IMR-90 (cell line): Measurements from ENCODE around the gene KCP. TPM values are rescaled to one million over a fixed set of nuclear protein-coding genes. Genes with fewer than 3 reads are reported as not detected.
A peak's percentile ranks its signal among the peaks of the same experiment; 100 is the strongest.

Experiments
- ATAC-seq: fragments of 200-7000 bp; cut with Tn5 transposase; 2 replicates; pipeline ENCODE4 v1.9.1; 2020; ENCODE audit warnings: low read depth, mild to moderate bottlenecking, moderate library complexity
- BruUV-seq: library from RNA; stranded (reverse); fragments of 400-500 nt; replicated peaks from 2 replicates; lab custom pipeline; 2021; lab: Mats Ljungman, UMichigan
- CTCF ChIA-PET: fragments of 300-600 bp; formaldehyde crosslinking; extraction: SDS; loops from one replicate; lab custom pipeline; 2021; ENCODE audit warnings: antibody characterized with exemption; lab: Yijun Ruan, JAX
- POLR2A ChIA-PET: fragments of 300-600 bp; sonication (Branson Sonifier 250); formaldehyde crosslinking; loops from one replicate; lab custom pipeline; 2022; ENCODE audit warnings: antibody characterized with exemption; ENCODE audit not compliant: unreplicated experiment; lab: Charles Lee
- DNase-seq: peaks from one replicate; pipeline ENCODE4 v3.0.0; 2013
- H2AFZ ChIP-seq: replicated peaks from 2 replicates; pipeline ENCODE3; 2013; ENCODE audit warnings: low read length, mild to moderate bottlenecking; ENCODE audit not compliant: poor library complexity
- H2AK5ac ChIP-seq: 2 replicates; pipeline ENCODE4 v1.6.1; 2013; ENCODE audit warnings: low read depth, low read length, inconsistent platforms
- H2AK9ac ChIP-seq: replicated peaks from 2 replicates; pipeline ENCODE3; 2013; ENCODE audit warnings: mild to moderate bottlenecking, low read depth, low read length, moderate library complexity; ENCODE audit not compliant: poor library complexity
- H2BK120ac ChIP-seq: 2 replicates; pipeline ENCODE4 v1.6.1; 2013; ENCODE audit warnings: low read depth, low read length, inconsistent platforms
- H2BK15ac ChIP-seq: 3 replicates; pipeline ENCODE4 v1.6.1; 2013; ENCODE audit warnings: low read depth, low read length, inconsistent platforms
- H2BK20ac ChIP-seq: 2 replicates; pipeline ENCODE4 v1.6.1; 2013; ENCODE audit warnings: low read depth, mild to moderate bottlenecking, inconsistent platforms, low read length, moderate library complexity
- H2BK5ac ChIP-seq: 2 replicates; pipeline ENCODE4 v1.6.1; 2013; ENCODE audit warnings: mild to moderate bottlenecking, low read depth, low read length, inconsistent platforms; ENCODE audit not compliant: poor library complexity, severe bottlenecking
- H3K14ac ChIP-seq: replicated peaks from 2 replicates; pipeline ENCODE4 v1.6.1; 2013; ENCODE audit warnings: low read depth, low read length, inconsistent platforms
- H3K18ac ChIP-seq: 2 replicates; pipeline ENCODE4 v1.6.1; 2013; ENCODE audit warnings: low read depth, low read length, control low read depth
- H3K23ac ChIP-seq: 2 replicates; pipeline ENCODE4 v1.6.1; 2013; ENCODE audit warnings: low read depth, low read length, inconsistent platforms
- H3K27ac ChIP-seq: 2 replicates; pipeline ENCODE4 v1.5.1; 2013; ENCODE audit warnings: mild to moderate bottlenecking, control low read depth, low read length; ENCODE audit not compliant: insufficient read depth
- H3K27me3 ChIP-seq: 2 replicates; pipeline ENCODE4 v1.6.1; 2013; ENCODE audit warnings: low read length; ENCODE audit not compliant: control insufficient read depth, insufficient read depth
- H3K36me3 ChIP-seq: 2 replicates; pipeline ENCODE4 v1.6.1; 2013; ENCODE audit warnings: low read length, mixed read lengths; ENCODE audit not compliant: control insufficient read depth, insufficient read depth
- H3K4ac ChIP-seq: 2 replicates; pipeline ENCODE4 v1.6.1; 2013; ENCODE audit warnings: low read depth, low read length, inconsistent platforms
- H3K4me1 ChIP-seq: 2 replicates; pipeline ENCODE4 v1.6.1; 2013; ENCODE audit warnings: low read length, mixed read lengths; ENCODE audit not compliant: control insufficient read depth, insufficient read depth
- H3K4me2 ChIP-seq: 2 replicates; pipeline ENCODE4 v1.6.1; 2013; ENCODE audit warnings: low read depth, mild to moderate bottlenecking, control low read depth, low read length, moderate library complexity
- H3K4me3 ChIP-seq: 2 replicates; pipeline ENCODE4 v1.5.1; 2013; ENCODE audit warnings: low read depth, mild to moderate bottlenecking, control low read depth, low read length, moderate library complexity; ENCODE audit not compliant: insufficient read depth
- H3K56ac ChIP-seq: 2 replicates; pipeline ENCODE4 v1.6.1; 2013; ENCODE audit warnings: low read length, inconsistent platforms; ENCODE audit not compliant: insufficient read depth; ENCODE audit errors: extremely low read depth
- H3K79me1 ChIP-seq, 2 experiments: 2 replicates each; pipeline ENCODE4 v1.6.1; 2013; ENCODE audit warnings: low read length in 2 of 2, inconsistent platforms in 1 of 2, low read depth in 1 of 2
- H3K9ac ChIP-seq: 2 replicates; pipeline ENCODE4 v1.6.1; 2013; ENCODE audit warnings: low read depth, low read length, control low read depth
- H3K9me1 ChIP-seq: 2 replicates; pipeline ENCODE4 v1.6.1; 2013; ENCODE audit warnings: low read length, inconsistent platforms; ENCODE audit not compliant: insufficient read depth
- H3K9me3 ChIP-seq: 2 replicates; pipeline ENCODE4 v1.6.1; 2013; ENCODE audit warnings: low read length; ENCODE audit not compliant: control insufficient read depth, insufficient read depth
- H4K20me1 ChIP-seq: 2 replicates; pipeline ENCODE4 v1.6.1; 2013; ENCODE audit warnings: low read length, inconsistent platforms; ENCODE audit not compliant: insufficient read depth
- H4K5ac ChIP-seq: 2 replicates; pipeline ENCODE4 v1.6.1; 2013; ENCODE audit warnings: mild to moderate bottlenecking, low read depth, low read length, control low read depth
- H4K8ac ChIP-seq, 2 experiments: 2 replicates each; pipeline ENCODE4 v1.6.1; 2013; ENCODE audit warnings: low read depth in 2 of 2, low read length in 2 of 2, control low read depth in 1 of 2, inconsistent platforms in 1 of 2
- H4K91ac ChIP-seq: 2 replicates; pipeline ENCODE4 v1.6.1; 2013; ENCODE audit warnings: low read depth, low read length, inconsistent platforms; ENCODE audit not compliant: insufficient read depth
- CTCF ChIP-seq: conservative IDR thresholded peaks from 2 replicates; pipeline ENCODE4 v1.5.1; 2012; ENCODE audit warnings: mild to moderate bottlenecking, low read depth, low read length, improper control_type of control experiment
- WGBS, 2 experiments: methylation state at CpG; one replicate each; pipeline versions ENCODE4 v1.1.5 to v1.1.7; 2013; ENCODE audit warnings: missing lambda C conversion rate in 2 of 2; ENCODE audit not compliant: insufficient read length in 1 of 2; ENCODE audit errors: extremely low coverage in 2 of 2; 5-methylcytosine and 5-hydroxymethylcytosine counted together
- dilution Hi-C: fragments of 300-500 bp; cut with HindIII; formaldehyde crosslinking; loops from one replicate; pipeline ENCODE4 v1.14.3; 2018; ENCODE audit warnings: low sequenced_read_pairs; ENCODE audit not compliant: unreplicated experiment
- in situ Hi-C: fragments of 300-500 bp; cut with MboI; formaldehyde crosslinking; loops from 3 replicates; pipeline ENCODE4 v1.14.3; 2019; ENCODE audit warnings: low sequenced_read_pairs, inconsistent platforms, mixed read lengths
- intact Hi-C: fragments of 100-400 bp; cut with micrococcal nuclease; formaldehyde crosslinking; loops from 2 replicates; pipeline ENCODE4 v1.10.0; 2022
- polyA plus RNA-seq, 3 experiments: library from polyadenylated mRNA; depleted of rRNA; stranded (reverse); fragments of >200 nt; gene quantifications; 2 replicates each; pipeline ENCODE4 v1.2.3, GENCODE V29; 2012; ENCODE audit warnings: low replicate concordance in 1 of 3
- total RNA-seq: library from RNA; depleted of rRNA; stranded (reverse); fragments of >200 nt; gene quantifications from 2 replicates; pipeline ENCODE4 v1.2.3, GENCODE V29; 2012

Gene KCP
- total and polyA plus RNA-seq, 2 of the 4 experiments (the other 2 are of a cell fraction): 0.03 TPM; not detected in 1

- no peak overlapping the region for H3K18ac ChIP-seq
- H3K36me3 ChIP-seq: no peaks in the 10 kb centered on the region
- no peak overlapping the region for H3K4me2 ChIP-seq
- no peak overlapping the region for H2BK15ac ChIP-seq
- TF ChIP-seq CTCF: no peak
- no peaks in the 10 kb centered on the region for H3K79me1 ChIP-seq
- no peak overlapping the region for H3K9ac ChIP-seq
- BruUV-seq: no TSS peak
- ChIA-PET CTCF (no interaction called here), POLR2A (no interaction called here)
- no peaks in the 10 kb centered on the region for H4K20me1 ChIP-seq
- WGBS, 2 experiments: no CpG with 5 or more reads among the region's 8 CpGs
- no peak overlapping the region for H2BK120ac ChIP-seq
- no peak overlapping the region for H3K14ac ChIP-seq
- no peak overlapping the region for H2BK5ac ChIP-seq
- ATAC-seq: no peak
- no peak overlapping the region for H2AK5ac ChIP-seq
- dilution Hi-C loops: no loop called here
- intact Hi-C loops: no loop called here
- H2AK9ac ChIP-seq: no peak overlapping the region
- no peak overlapping the region for H4K5ac ChIP-seq
- no peaks in the 10 kb centered on the region for H3K9me1 ChIP-seq
- no peak overlapping the region for H3K27ac ChIP-seq
- no peak for DNase-seq
- no peaks in the 10 kb centered on the region for H3K9me3 ChIP-seq
- H3K4me3 ChIP-seq: no peak overlapping the region
- no peak overlapping the region for H4K91ac ChIP-seq
- H3K4ac ChIP-seq: no peak overlapping the region
- H3K4me1 ChIP-seq: no peaks in the 10 kb centered on the region
- no peak overlapping the region for H4K8ac ChIP-seq
- peak overlapping the region; percentile 6 for H2AFZ ChIP-seq
- H3K23ac ChIP-seq: no peak overlapping the region
- H3K56ac ChIP-seq: no peak overlapping the region
- H2BK20ac ChIP-seq: no peak overlapping the region
- in situ Hi-C loops: no loop called here
- peaks cover 56% of the 10 kb centered on the region for H3K27me3 ChIP-seq
These were observed 17.8 kb upstream of the KCP start for GRCh38 chr7:128928159-128928813.
